Measurements from ENCODE around the gene KLF13.

- TF ChIP-seq POLR2A (IDR thresholded peaks at IDR 0.05) (no peak), CTCF (IDR thresholded peaks at IDR 0.05) (no peak), POLR2AphosphoS5 (IDR thresholded peaks at IDR 0.05; ENCODE audit: insufficient read depth in 1 of 2, low read depth in 1 of 2) (no peak)
Observed at GRCh38 chr15:31378363-31378903, 51.8 kb downstream of the KLF13 start.

Data from vagina (tissue), 2 donors.